K562 (cell line): ENCODE measurements around the gene NEDD8. TPM values are rescaled to one million over a fixed set of nuclear protein-coding genes. Genes with fewer than 3 reads are reported as not detected.

Experiments used
- ATAC-seq: fragments of 200-7000 bp; cut with Tn5 transposase; 3 replicates; pipeline ENCODE4 v1.9.1; 2020; ENCODE audit warnings: moderate library complexity
- BruUV-seq: library from RNA; stranded (reverse); fragments of 400-500 nt; replicated peaks from 2 replicates; lab custom pipeline; 2021; lab: Mats Ljungman, UMichigan
- CTCF ChIA-PET: fragments of 300-600 bp; formaldehyde crosslinking; extraction: SDS; loops from one replicate; lab custom pipeline; 2021; ENCODE audit warnings: low intra/inter-chr PET ratio; lab: Yijun Ruan, JAX
- POLR2A ChIA-PET: fragments of 300-600, 350-650 bp; sonication (Branson Sonifier 250); formaldehyde crosslinking; extraction: SDS; loops from one replicate; lab custom pipeline; 2021; ENCODE audit warnings: antibody characterized with exemption, inconsistent platforms; lab: Yijun Ruan, JAX
- DNase-seq, 4 experiments: peaks; one replicate each; pipeline versions ENCODE4 v3.0.0 to v3.0.0-alpha.2; 2011 to 2018; ENCODE audit warnings: low spot score in 3 of 4, mixed read lengths in 3 of 4; ENCODE audit errors: extremely low read depth in 1 of 4
- FAIRE-seq: peaks from 2 replicates; lab custom pipeline; 2011; peaks lifted over from hg19 to GRCh38; lab: Jason Lieb, UNC
- H2AFZ ChIP-seq: 2 replicates; pipeline ENCODE4 v1.6.0; 2011; ENCODE audit warnings: low read depth, low read length, control low read depth, inconsistent platforms
- H3K27ac ChIP-seq: fragments of 200-600 bp; 3 replicates; pipeline ENCODE4 v1.8.0; 2011; ENCODE audit warnings: low read depth, mild to moderate bottlenecking, control low read depth, inconsistent platforms, low read length, moderate library complexity, mixed read lengths; ENCODE audit errors: extremely low read depth
- H3K27me3 ChIP-seq, 2 experiments: fragments of 300-600 bp in 1 of 2; 2 replicates in 1 of 2; 3 replicates in 1 of 2; pipeline versions ENCODE4 v1.6.0 to v1.8.0; 2011; ENCODE audit warnings: inconsistent platforms in 2 of 2, low read length in 2 of 2, mild to moderate bottlenecking in 1 of 2, mixed read lengths in 1 of 2, moderate library complexity in 1 of 2; ENCODE audit not compliant: control insufficient read depth in 2 of 2, insufficient read depth in 2 of 2
- H3K36me3 ChIP-seq: fragments of 300-600 bp; 3 replicates; pipeline ENCODE4 v1.8.0; 2011; ENCODE audit warnings: mild to moderate bottlenecking, low read length, inconsistent platforms; ENCODE audit not compliant: control insufficient read depth, insufficient read depth
- H3K4me1 ChIP-seq, 2 experiments: fragments of 200-600 bp in 1 of 2; replicated peaks in 1 of 2; 2 replicates in 1 of 2; 3 replicates in 1 of 2; pipeline versions ENCODE4 v1.5.1 to v1.8.0; 2011; ENCODE audit warnings: inconsistent platforms in 2 of 2, low read length in 2 of 2, mild to moderate bottlenecking in 1 of 2, mixed read lengths in 1 of 2, moderate library complexity in 1 of 2; ENCODE audit not compliant: control insufficient read depth in 2 of 2, insufficient read depth in 2 of 2
- H3K4me2 ChIP-seq: 2 replicates; pipeline ENCODE4 v1.6.1; 2011; ENCODE audit warnings: low read length, control low read depth, inconsistent platforms, mixed read lengths; ENCODE audit not compliant: insufficient read depth
- H3K4me3 ChIP-seq: fragments of 200-600 bp; sonication (generic), shearing (Covaris generic); 2 replicates; pipeline ENCODE4 v1.5.1; 2016; ENCODE audit warnings: control low read depth, inconsistent platforms
- H3K79me2 ChIP-seq: fragments of 200-600 bp; 3 replicates; pipeline ENCODE4 v1.8.0; 2011; ENCODE audit warnings: low read length, inconsistent platforms; ENCODE audit not compliant: control insufficient read depth, insufficient read depth
- H3K9ac ChIP-seq, 2 experiments: 2 replicates each; pipeline versions ENCODE4 v1.6.0 to v1.6.1; 2011; ENCODE audit warnings: low read depth in 2 of 2, low read length in 2 of 2, control low read depth in 1 of 2, inconsistent platforms in 1 of 2, mild to moderate bottlenecking in 1 of 2, mixed read lengths in 1 of 2; ENCODE audit not compliant: insufficient read depth in 1 of 2
- H3K9me1 ChIP-seq: one replicate; pipeline ENCODE4 v1.6.0; 2011; ENCODE audit warnings: inconsistent platforms, mild to moderate bottlenecking, low read length, moderate library complexity; ENCODE audit not compliant: control insufficient read depth, insufficient read depth
- H3K9me3 ChIP-seq: replicated peaks from 2 replicates; pipeline ENCODE4 v1.5.1; 2011; ENCODE audit warnings: low read depth, low read length, inconsistent platforms; ENCODE audit not compliant: control insufficient read depth, insufficient read depth
- H4K20me1 ChIP-seq: replicated peaks from 2 replicates; pipeline ENCODE4 v1.6.1; 2011; ENCODE audit warnings: low read length, inconsistent platforms, mixed read lengths; ENCODE audit not compliant: control insufficient read depth, insufficient read depth
- BACH1 ChIP-seq: fragments of 200-800 bp; sonication (Bioruptor generic); IDR thresholded peaks from 2 replicates; pipeline ENCODE4 v1.6.1; 2016; ENCODE audit warnings: missing genetic modification characterization, missing compliant biosample characterization
- FOXP1 ChIP-seq: sonication (generic); formaldehyde crosslinking; IDR thresholded peaks from 2 replicates; pipeline ENCODE4 v1.8.0; 2022; ENCODE audit warnings: mild to moderate bottlenecking, missing genetic modification reagents
- HCFC1 ChIP-seq: IDR thresholded peaks from 2 replicates; pipeline ENCODE4 v1.6.1; 2012; ENCODE audit warnings: low read depth, low read length, improper control_type of control experiment
- HNRNPLL ChIP-seq: fragments of 200-400 bp; formaldehyde crosslinking; IDR thresholded peaks from 2 replicates; pipeline ENCODE4 v1.6.1; 2017; ENCODE audit warnings: low read length, low read depth, mild to moderate bottlenecking; ENCODE audit not compliant: poor library complexity, severe bottlenecking
- NFXL1 ChIP-seq: fragments of 450-650 bp; formaldehyde crosslinking; IDR thresholded peaks from 2 replicates; pipeline ENCODE4 v1.4.0; 2021; ENCODE audit warnings: mild to moderate bottlenecking
- SMARCA4 ChIP-seq: fragments of 450-650 bp; IDR thresholded peaks from 2 replicates; pipeline ENCODE4 v1.6.1; 2016
- SP2 ChIP-seq: IDR thresholded peaks from 2 replicates; pipeline ENCODE4 v1.6.1; 2011; ENCODE audit warnings: mild to moderate bottlenecking, low read depth, low read length, moderate library complexity; ENCODE audit not compliant: poor library complexity, severe bottlenecking; ENCODE audit errors: extremely low read depth
- THRB ChIP-seq: fragments of 450-650 bp; formaldehyde crosslinking; conservative IDR thresholded peaks from 2 replicates; pipeline ENCODE4 v1.4.0; 2022; ENCODE audit warnings: mild to moderate bottlenecking, missing genetic modification characterization
- WGBS: fragments of 100-300 bp; shearing (Covaris generic); methylation state at CpG from one replicate; pipeline ENCODE4 v1.1.6; 2016; ENCODE audit warnings: low coverage, mixed read lengths; ENCODE audit not compliant: insufficient coverage; ENCODE audit errors: missing lambda C conversion rate; 5-methylcytosine and 5-hydroxymethylcytosine counted together
- in situ Hi-C: fragments of 300-500 bp; cut with MboI; formaldehyde crosslinking; loops from 4 replicates; pipeline ENCODE4 v1.15.0; 2018; ENCODE audit warnings: inconsistent platforms, mixed read lengths
- intact Hi-C: fragments of 100-400 bp; cut with micrococcal nuclease; formaldehyde crosslinking; loops from 2 replicates; pipeline ENCODE4 v1.14.2; 2022
- polyA plus RNA-seq, 8 experiments: library from polyadenylated mRNA; depleted of rRNA in 4 of 8; stranded (reverse) in 5 of 8; unstranded in 3 of 8; fragments of >200 nt; fragmentation: Nextera tagmentation in 2 of 8; fragmentation: Illumina TruSeq in 1 of 8; extraction: Ambion mirVana in 2 of 8; extraction: Trizol in 1 of 8; gene quantifications; 2 replicates each; pipeline versions ENCODE4 v1.2.1 to v1.2.3, GENCODE V29; 2011 to 2014; ENCODE audit warnings: inconsistent platforms in 1 of 8, missing spikeins in 1 of 8
- total RNA-seq, 7 experiments: library from RNA; depleted of rRNA in 6 of 7; stranded (reverse); fragments of >200 nt in 6 of 7; fragmentation: Illumina TruSeq in 2 of 7; extraction: Trizol in 2 of 7; gene quantifications; 2 replicates each; pipeline versions ENCODE4 v1.2.1 to v1.2.3, GENCODE V29; 2011 to 2021; ENCODE audit warnings: low replicate concordance in 1 of 7
- TF ChIP-seq, protein P1 (sequence below): fragments of 450-650 bp; IDR thresholded peaks from 2 replicates; pipeline ENCODE4 v1.6.1; 2014; ENCODE audit warnings: low read depth, mild to moderate bottlenecking, moderate library complexity, borderline replicate concordance
- TF ChIP-seq, protein P2 (sequence below): fragments of 250-450 bp; sonication (Bioruptor Pico); IDR thresholded peaks from 2 replicates; pipeline ENCODE4 v1.4.0; 2020

The NEDD8 gene
- total and polyA plus RNA-seq, 9 of the 15 experiments (the other 6 are each of a cell fraction or from before 2014, with no cell fraction given), result 142 to 691 (median 260) TPM

DNA sequence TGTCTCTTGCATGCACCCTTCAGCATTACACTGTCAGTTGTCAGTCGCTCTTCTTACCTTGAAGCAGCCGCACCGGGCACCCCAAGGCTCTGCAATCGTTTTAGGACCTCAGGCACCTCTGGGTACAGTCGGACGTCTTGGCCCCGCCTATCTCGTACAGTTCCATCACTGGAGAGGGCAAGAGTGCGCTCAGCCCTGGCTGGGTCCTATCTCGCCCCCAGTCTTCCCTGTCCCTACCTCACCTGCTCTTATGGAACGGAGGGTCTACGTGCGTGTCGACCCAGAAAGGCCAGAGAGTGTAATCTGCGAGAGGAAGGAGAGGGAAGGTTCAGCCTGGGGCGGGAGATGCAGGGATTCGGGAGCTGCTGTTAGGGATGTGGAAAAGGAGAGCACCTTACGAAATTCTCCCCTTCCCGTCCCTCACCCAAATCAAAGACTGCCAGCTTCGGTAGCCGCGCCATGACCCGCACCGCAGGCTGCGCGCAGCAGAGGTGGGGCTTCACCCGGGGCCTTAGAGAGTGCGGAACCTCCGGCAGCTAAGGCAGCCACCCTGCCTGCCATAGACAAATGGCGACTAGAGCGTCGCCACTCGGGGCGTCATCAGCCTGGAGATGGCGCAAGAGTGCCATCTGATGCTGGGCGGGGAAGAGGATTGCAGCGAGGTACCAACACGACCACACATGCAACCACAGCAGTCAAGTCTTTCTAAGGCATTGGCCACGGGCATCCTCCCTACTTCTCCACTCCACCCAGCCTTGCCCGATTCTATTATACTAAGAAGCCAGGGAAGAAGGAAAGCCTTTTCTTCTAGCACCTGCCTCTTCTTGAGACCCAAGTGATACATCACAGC, 16.4 kb downstream of the NEDD8 start, which contains the start of gene MDP1:
Gene MDP1, minus strand, starts transcription at position 572 of the 850 bp plus-strand sequence. Its CDS starts 111 bp downstream, at position 461.
- ATAC-seq (peak; percentile 87), FAIRE-seq (peak; percentile 87), DNase-seq (peak; percentile 75 to 89 (median 78))
- Histone ChIP-seq H3K27ac (peak within 1 kb of the TSS; percentile 71), H3K27me3 (no peaks in the 10 kb centered on the region), H3K9me1 (no peaks in the 10 kb centered on the region), H3K79me2 (peaks cover 27% of the 10 kb centered on the region), H3K9ac (peak within 1 kb of the TSS; percentile 77 to 90), H3K4me1 (peaks cover 4 to 11% of the 10 kb centered on the region in 2 experiments; a peak in 4 of 5 replicates), H3K9me3 (no peaks in the 10 kb centered on the region), H3K4me2 (peak within 1 kb of the TSS; percentile 95), H4K20me1 (no peaks in the 10 kb centered on the region), H2AFZ (peak within 1 kb of the TSS; percentile 81), H3K36me3 (peaks cover 25% of the 10 kb centered on the region; the same call in 2 of the 3 replicates), H3K4me3 (peak within 1 kb of the TSS; percentile 62)
- intact Hi-C loops, result loop anchor here (1.0 to 2.0 kb wide), 2 partner anchors 17 to 82 kb away; partner anchors contain the start of genes GMPR2 and NEDD8
- ChIA-PET POLR2A (interaction anchor here (0.8 to 3.6 kb wide), 5 partner anchors 9 to 43 kb away, joined by 3 to 21 read pairs (median 4); partner anchors contain the start of genes TINF2 and TM9SF1), CTCF (interaction anchor here (1.0 to 1.3 kb wide), 2 partner anchors 81 to 82 kb away, joined by 4 to 5 read pairs; no protein-coding TSS in a partner anchor)
- in situ Hi-C loops, result no loop called here
- BruUV-seq, result TSS peak; percentile 35
- under 1% methylated on average over 24 of the region's 40 CpGs for WGBS
- TF ChIP-seq SP2 (peak; percentile 84), NFXL1 (no peak), THRB (CRISPR knock-in tag) (no peak), SMARCA4 (no peak), HCFC1 (peak; percentile 75), HNRNPLL (peak; percentile 78), FOXP1 (CRISPR knock-in tag) (peak; percentile 58; the same call in 1 of the 2 replicates), BACH1 (tag) (no peak)
- TF ChIP-seq, protein P1, sequence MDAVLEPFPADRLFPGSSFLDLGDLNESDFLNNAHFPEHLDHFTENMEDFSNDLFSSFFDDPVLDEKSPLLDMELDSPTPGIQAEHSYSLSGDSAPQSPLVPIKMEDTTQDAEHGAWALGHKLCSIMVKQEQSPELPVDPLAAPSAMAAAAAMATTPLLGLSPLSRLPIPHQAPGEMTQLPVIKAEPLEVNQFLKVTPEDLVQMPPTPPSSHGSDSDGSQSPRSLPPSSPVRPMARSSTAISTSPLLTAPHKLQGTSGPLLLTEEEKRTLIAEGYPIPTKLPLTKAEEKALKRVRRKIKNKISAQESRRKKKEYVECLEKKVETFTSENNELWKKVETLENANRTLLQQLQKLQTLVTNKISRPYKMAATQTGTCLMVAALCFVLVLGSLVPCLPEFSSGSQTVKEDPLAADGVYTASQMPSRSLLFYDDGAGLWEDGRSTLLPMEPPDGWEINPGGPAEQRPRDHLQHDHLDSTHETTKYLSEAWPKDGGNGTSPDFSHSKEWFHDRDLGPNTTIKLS, result peak; percentile 44; the same call in 1 of the 2 replicates
- TF ChIP-seq, protein P2, sequence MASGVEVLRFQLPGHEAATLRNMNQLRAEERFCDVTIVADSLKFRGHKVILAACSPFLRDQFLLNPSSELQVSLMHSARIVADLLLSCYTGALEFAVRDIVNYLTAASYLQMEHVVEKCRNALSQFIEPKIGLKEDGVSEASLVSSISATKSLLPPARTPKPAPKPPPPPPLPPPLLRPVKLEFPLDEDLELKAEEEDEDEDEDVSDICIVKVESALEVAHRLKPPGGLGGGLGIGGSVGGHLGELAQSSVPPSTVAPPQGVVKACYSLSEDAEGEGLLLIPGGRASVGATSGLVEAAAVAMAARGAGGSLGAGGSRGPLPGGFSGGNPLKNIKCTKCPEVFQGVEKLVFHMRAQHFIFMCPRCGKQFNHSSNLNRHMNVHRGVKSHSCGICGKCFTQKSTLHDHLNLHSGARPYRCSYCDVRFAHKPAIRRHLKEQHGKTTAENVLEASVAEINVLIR (CRISPR knock-in tag), result peak; percentile 82
